Left ventricle myocardium inferior (tissue), 1 donor: Measurements from ENCODE around the gene TDRD12. TPM values are rescaled to one million over a fixed set of nuclear protein-coding genes. Genes with fewer than 3 reads are reported as not detected.

Experiments
- DNase-seq: peaks from one replicate; pipeline ENCODE4 v3.0.0-alpha.2; 2020
- H3K27ac ChIP-seq: fragments of 200-600 bp; replicated peaks from 2 replicates; pipeline ENCODE4 v1.8.0; 2021
- H3K27me3 ChIP-seq: fragments of 200-600 bp; 2 replicates; pipeline ENCODE4 v1.8.0; 2021; ENCODE audit warnings: low read depth
- H3K36me3 ChIP-seq: fragments of 200-600 bp; 2 replicates; pipeline ENCODE4 v1.8.0; 2021
- H3K4me1 ChIP-seq: fragments of 200-600 bp; 2 replicates; pipeline ENCODE4 v1.8.0; 2021
- H3K4me3 ChIP-seq: fragments of 200-600 bp; 2 replicates; pipeline ENCODE4 v1.8.0; 2021; ENCODE audit warnings: mild to moderate bottlenecking, moderate library complexity
- H3K9me3 ChIP-seq: fragments of 200-600 bp; replicated peaks from 2 replicates; pipeline ENCODE4 v1.8.0; 2021
- CTCF ChIP-seq: fragments of 200-600 bp; IDR thresholded peaks from 2 replicates; pipeline ENCODE4 v1.8.0; 2021; ENCODE audit warnings: antibody characterized with exemption, mild to moderate bottlenecking, borderline replicate concordance
- intact Hi-C: fragments of 100-400 bp; cut with micrococcal nuclease; formaldehyde crosslinking; loops from one replicate; pipeline ENCODE4 v1.11.0; 2022
- total RNA-seq: library from RNA; stranded (reverse); fragmentation: NEBNext Ultra II Directional; extraction: Animal tissue kit (Norgen Biotek cat#: 25700); gene quantifications from one replicate; pipeline ENCODE4 v1.2.1, GENCODE V29; 2021
- donor health status: DM: no; HTN: yes; CAD: no; lungs with severe emphysema.

The TDRD12 gene
- total RNA-seq, 1 donor from 2014 or later: not detected

GRCh38 chr19:32819419-32820400 is 100.1 kb downstream of the TDRD12 start:
- no peak overlapping the region for H3K27ac ChIP-seq
- intact Hi-C loops: no loop called here
- no peaks in the 10 kb centered on the region for H3K4me1 ChIP-seq
- no peaks in the 10 kb centered on the region for H3K36me3 ChIP-seq
- peaks cover 93% of the 10 kb centered on the region for H3K27me3 ChIP-seq
- no peak overlapping the region for H3K4me3 ChIP-seq
- TF ChIP-seq CTCF: no peak
- no peak for DNase-seq
- H3K9me3 ChIP-seq: no peaks in the 10 kb centered on the region

- Histone ChIP-seq H3K9me3 (no peaks in the 10 kb centered on the region), H3K27ac (no peak overlapping the region), H3K36me3 (no peaks in the 10 kb centered on the region), H3K4me3 (no peak overlapping the region), H3K4me1 (no peaks in the 10 kb centered on the region), H3K27me3 (peaks cover 70% of the 10 kb centered on the region)
- DNase-seq: no peak
- no peak for TF ChIP-seq CTCF
- intact Hi-C loops: no loop called here
Observed at GRCh38 chr19:32822916-32823746, 103.6 kb downstream of the TDRD12 start.

GRCh38 chr19:32823747-32824102 is 104.2 kb downstream of the TDRD12 start:
- Histone ChIP-seq H3K9me3 (no peaks in the 10 kb centered on the region), H3K27ac (no peak overlapping the region), H3K27me3 (peaks cover 64% of the 10 kb centered on the region), H3K4me1 (no peaks in the 10 kb centered on the region), H3K4me3 (no peak overlapping the region), H3K36me3 (no peaks in the 10 kb centered on the region)
- TF ChIP-seq CTCF: no peak
- intact Hi-C loops: no loop called here
- DNase-seq: no peak

GRCh38 chr19:32824191-32824751 is 104.7 kb downstream of the TDRD12 start:
- TF ChIP-seq CTCF: no peak
- H3K9me3 ChIP-seq: no peaks in the 10 kb centered on the region
- H3K4me1 ChIP-seq: no peaks in the 10 kb centered on the region
- peaks cover 61% of the 10 kb centered on the region for H3K27me3 ChIP-seq
- H3K4me3 ChIP-seq: no peak overlapping the region
- no peak overlapping the region for H3K27ac ChIP-seq
- intact Hi-C loops: no loop called here
- no peaks in the 10 kb centered on the region for H3K36me3 ChIP-seq
- no peak for DNase-seq

GRCh38 chr19:32824916-32825608 is 105.5 kb downstream of the TDRD12 start:
- peaks cover 3% of the 10 kb centered on the region for H3K36me3 ChIP-seq
- no peaks in the 10 kb centered on the region for H3K9me3 ChIP-seq
- H3K4me1 ChIP-seq: no peaks in the 10 kb centered on the region
- no peak for DNase-seq
- no peak for TF ChIP-seq CTCF
- intact Hi-C loops: no loop called here
- no peak overlapping the region for H3K27ac ChIP-seq
- peaks cover 53% of the 10 kb centered on the region for H3K27me3 ChIP-seq
- H3K4me3 ChIP-seq: no peak overlapping the region
